Ovary (tissue), 9 donors: ENCODE measurements around the gene TCF7. TPM values are rescaled to one million over a fixed set of nuclear protein-coding genes. Genes with fewer than 3 reads are reported as not detected.

Source experiments
- DNase-seq, 5 donors: peaks; one replicate each; pipeline ENCODE4 v3.0.0-alpha.2; 2019 to 2020
- H3K27ac ChIP-seq, 2 donors: fragments of 200-600 bp; one replicate each; pipeline versions ENCODE4 v1.5.1 to v1.8.0; 2019 to 2022
- H3K27me3 ChIP-seq: fragments of 200-600 bp; one replicate; pipeline ENCODE4 v1.8.0; 2022
- H3K36me3 ChIP-seq: fragments of 200-600 bp; sonication (generic); one replicate; pipeline ENCODE4 v1.5.1; 2019
- H3K4me1 ChIP-seq: one replicate; pipeline ENCODE4 v1.8.1; 2013; ENCODE audit warnings: mild to moderate bottlenecking, moderate library complexity; ENCODE audit not compliant: insufficient read depth
- H3K4me3 ChIP-seq: fragments of 200-600 bp; sonication (generic); one replicate; pipeline ENCODE4 v1.5.1; 2017
- H3K9me3 ChIP-seq, 2 donors: fragments of 200-600 bp in 1 of 2; sonication (generic) in 1 of 2; one replicate each; pipeline versions ENCODE4 v1.5.1 to v1.8.1; 2013 to 2019; ENCODE audit warnings: mild to moderate bottlenecking in 1 of 2, moderate library complexity in 1 of 2
- EP300 ChIP-seq: sonication (generic); formaldehyde crosslinking; IDR thresholded peaks from one replicate; pipeline ENCODE4 v1.6.1; 2017; ENCODE audit warnings: antibody characterized with exemption
- POLR2A ChIP-seq: fragments of 450-650 bp; IDR thresholded peaks from one replicate; pipeline ENCODE4 v1.6.1; 2017; ENCODE audit warnings: antibody characterized with exemption, mild to moderate bottlenecking, moderate library complexity
- WGBS, 3 donors: extraction: QIAGEN DNeasy Blood & Tissue Kit in 1 of 3; methylation state at CpG; one replicate each; pipeline versions ENCODE4 v1.1.5 to v1.1.7; 2013 to 2017; 5-methylcytosine and 5-hydroxymethylcytosine counted together
- intact Hi-C, 4 donors: fragments of 100-400 bp; cut with DNase I; formaldehyde crosslinking; loops; one replicate each; pipeline versions ENCODE4 v1.11.0 to v1.15.1; 2022 to 2023
- polyA plus RNA-seq, 2 donors: library from polyadenylated mRNA; stranded (reverse); fragments of 200-250 nt in 1 of 2; fragments of 350-450 nt in 1 of 2; fragmentation: Illumina TruSeq in 1 of 2; extraction: RNeasy Lipid Tissue Mini Kit (QIAGEN cat#74804) in 1 of 2; gene quantifications; one replicate each; pipeline ENCODE4 v1.2.3, GENCODE V29; 2013 to 2014
- total RNA-seq, 7 donors: library from RNA; depleted of rRNA in 2 of 7; stranded (reverse); fragments of >200 nt in 2 of 7; fragmentation: NEBNext Ultra II Directional in 3 of 7; extraction: Animal tissue kit (Norgen Biotek cat#: 25700) in 3 of 7; gene quantifications; one replicate each; pipeline versions ENCODE4 v1.1.0 to v1.2.4, GENCODE V29; 2016 to 2023
- TF ChIP-seq, protein P1 (sequence below), 3 donors: fragments of 450-650 bp in 2 of 3; fragments of 200-600 bp in 1 of 3; IDR thresholded peaks; one replicate each; pipeline versions ENCODE4 v1.5.1 to v1.8.0; 2016 to 2022; ENCODE audit warnings: antibody characterized with exemption in 3 of 3, mild to moderate bottlenecking in 1 of 3
- donor health status: DM: no; HTN: no; CAD: no; lungs with moderate emphysema.
- donor health status: DM: no; HTN: no; CAD: no.
- donor health status: Bipolar disorder and iron deficiency.
- donor health status: DM: yes; HTN: yes; CAD: no.
- donor health status: DM: no; HTN: no; CAD: no.
- donor health status: DM: yes; HTN: yes; CAD: no.

TCF7 gene
- total and polyA plus RNA-seq, 9 donors: 1.7 to 15.2 (median 4.0) TPM

DNA sequence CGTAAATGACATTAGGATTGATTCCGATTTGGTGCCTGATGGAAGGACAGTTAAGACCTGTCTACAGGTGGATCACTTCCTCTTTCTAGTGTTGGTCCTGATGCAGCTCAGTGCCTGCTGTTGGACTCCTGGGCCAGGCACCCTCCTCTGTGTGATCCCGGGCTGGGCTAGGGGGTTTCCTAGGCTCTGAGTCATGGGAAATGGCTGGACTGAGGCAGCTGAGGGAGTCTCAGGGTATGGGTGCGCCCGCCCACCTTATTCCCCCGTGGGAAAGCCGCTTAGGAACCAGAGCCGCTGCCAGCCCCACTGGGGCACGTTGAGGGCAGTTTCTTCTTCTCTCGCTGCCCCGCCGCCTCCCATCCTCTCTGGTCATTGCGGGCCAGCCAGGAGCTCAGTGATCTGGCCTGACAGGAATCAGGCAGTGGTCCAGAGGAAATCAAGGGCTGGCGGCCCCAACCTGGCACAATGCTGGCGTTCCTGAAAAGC lies 12.9 kb downstream of the TCF7 start:
- no peaks in the 10 kb centered on the region for H3K27me3 ChIP-seq
- no peak overlapping the region for H3K27ac ChIP-seq
- WGBS, 3 donors: 68 to 77% (median 71%) methylated on average over 15 of the region's 15 CpGs
- H3K4me1 ChIP-seq: peaks cover 15% of the 10 kb centered on the region
- DNase-seq: peak in 1 of 5 donors; percentile 21
- no peak overlapping the region for H3K4me3 ChIP-seq
- no peaks in the 10 kb centered on the region for H3K9me3 ChIP-seq
- intact Hi-C loops: no loop called here
- TF ChIP-seq, protein P1, sequence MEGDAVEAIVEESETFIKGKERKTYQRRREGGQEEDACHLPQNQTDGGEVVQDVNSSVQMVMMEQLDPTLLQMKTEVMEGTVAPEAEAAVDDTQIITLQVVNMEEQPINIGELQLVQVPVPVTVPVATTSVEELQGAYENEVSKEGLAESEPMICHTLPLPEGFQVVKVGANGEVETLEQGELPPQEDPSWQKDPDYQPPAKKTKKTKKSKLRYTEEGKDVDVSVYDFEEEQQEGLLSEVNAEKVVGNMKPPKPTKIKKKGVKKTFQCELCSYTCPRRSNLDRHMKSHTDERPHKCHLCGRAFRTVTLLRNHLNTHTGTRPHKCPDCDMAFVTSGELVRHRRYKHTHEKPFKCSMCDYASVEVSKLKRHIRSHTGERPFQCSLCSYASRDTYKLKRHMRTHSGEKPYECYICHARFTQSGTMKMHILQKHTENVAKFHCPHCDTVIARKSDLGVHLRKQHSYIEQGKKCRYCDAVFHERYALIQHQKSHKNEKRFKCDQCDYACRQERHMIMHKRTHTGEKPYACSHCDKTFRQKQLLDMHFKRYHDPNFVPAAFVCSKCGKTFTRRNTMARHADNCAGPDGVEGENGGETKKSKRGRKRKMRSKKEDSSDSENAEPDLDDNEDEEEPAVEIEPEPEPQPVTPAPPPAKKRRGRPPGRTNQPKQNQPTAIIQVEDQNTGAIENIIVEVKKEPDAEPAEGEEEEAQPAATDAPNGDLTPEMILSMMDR (IDR thresholded peaks at IDR 0.05): no peak
- TF ChIP-seq POLR2A: no peak
- no peak for TF ChIP-seq EP300
- H3K36me3 ChIP-seq: no peaks in the 10 kb centered on the region

DNA sequence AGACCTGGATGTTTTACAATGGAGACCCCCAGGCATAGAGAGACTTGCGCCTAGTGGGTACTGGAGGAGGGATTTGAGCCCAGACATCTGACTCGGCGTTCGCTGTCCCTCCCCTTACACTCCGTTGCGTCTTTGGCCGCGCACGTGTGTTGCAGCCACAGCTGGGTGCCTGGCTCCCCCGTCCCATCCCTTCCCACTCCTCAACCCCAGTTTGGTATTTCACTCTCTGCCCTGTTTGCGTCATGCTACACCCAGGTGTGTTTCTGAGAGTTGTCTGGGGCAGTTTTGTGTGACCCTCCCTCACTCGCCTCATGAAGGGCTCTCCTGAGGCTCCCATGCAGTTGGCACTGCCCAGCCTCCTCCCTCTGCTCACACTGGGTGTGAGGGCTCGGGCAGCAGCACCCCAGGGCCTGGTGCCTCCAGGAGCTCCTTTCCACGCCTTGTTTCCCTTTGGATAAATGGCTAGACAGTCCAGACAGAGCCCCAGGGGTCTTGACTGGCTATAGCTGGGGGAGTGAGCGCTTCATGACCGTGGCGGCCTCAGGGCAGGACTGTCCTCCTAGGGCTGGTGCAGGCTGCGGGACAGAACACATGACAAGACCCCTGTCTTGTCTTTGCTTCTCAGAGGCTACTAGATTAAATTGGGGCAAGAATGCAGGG lies 13.6 kb downstream of the TCF7 start:
- H3K4me1 ChIP-seq: peaks cover 15% of the 10 kb centered on the region
- H3K4me3 ChIP-seq: no peak overlapping the region
- intact Hi-C loops: no loop called here
- H3K36me3 ChIP-seq: no peaks in the 10 kb centered on the region
- TF ChIP-seq POLR2A: no peak
- no peak for TF ChIP-seq EP300
- TF ChIP-seq, protein P1 (IDR thresholded peaks at IDR 0.05): no peak
- no peaks in the 10 kb centered on the region for H3K27me3 ChIP-seq
- no peaks in the 10 kb centered on the region for H3K9me3 ChIP-seq
- WGBS, 3 donors: 84 to 88% (median 85%) methylated on average over 18 of the region's 18 CpGs
- DNase-seq: peak in 1 of 5 donors; percentile 11
- no peak overlapping the region for H3K27ac ChIP-seq

DNA sequence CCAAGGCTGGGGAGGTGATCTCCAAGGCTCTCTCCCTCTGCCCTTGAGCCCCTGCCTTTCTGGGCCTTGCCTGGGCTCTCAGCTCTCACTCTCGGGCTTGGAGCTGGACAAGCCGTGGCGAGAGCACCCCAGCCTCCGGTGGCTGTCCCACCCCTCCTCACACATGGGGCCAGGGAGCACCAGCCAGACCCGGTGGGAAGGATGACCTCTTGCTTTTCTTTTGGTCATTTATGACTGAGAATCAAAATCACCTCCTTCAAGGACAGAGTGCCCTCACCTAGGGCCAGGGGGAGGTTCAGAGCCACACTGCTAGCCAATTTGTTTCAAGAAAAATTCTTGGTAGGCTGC lies 14.1 kb downstream of the TCF7 start:
- Histone ChIP-seq H3K36me3 (no peaks in the 10 kb centered on the region), H3K27me3 (no peaks in the 10 kb centered on the region), H3K4me3 (no peak overlapping the region), H3K4me1 (peaks cover 15% of the 10 kb centered on the region), H3K27ac (no peak overlapping the region), H3K9me3 (no peaks in the 10 kb centered on the region)
- peak in 1 of 5 donors; percentile 10 for DNase-seq
- intact Hi-C loops: no loop called here
- no peak for TF ChIP-seq POLR2A
- no peak for TF ChIP-seq EP300
- TF ChIP-seq, protein P1 (IDR thresholded peaks at IDR 0.05): no peak
- 74 to 78% (median 77%) methylated on average over 5 of the region's 5 CpGs for WGBS, 3 donors

DNA sequence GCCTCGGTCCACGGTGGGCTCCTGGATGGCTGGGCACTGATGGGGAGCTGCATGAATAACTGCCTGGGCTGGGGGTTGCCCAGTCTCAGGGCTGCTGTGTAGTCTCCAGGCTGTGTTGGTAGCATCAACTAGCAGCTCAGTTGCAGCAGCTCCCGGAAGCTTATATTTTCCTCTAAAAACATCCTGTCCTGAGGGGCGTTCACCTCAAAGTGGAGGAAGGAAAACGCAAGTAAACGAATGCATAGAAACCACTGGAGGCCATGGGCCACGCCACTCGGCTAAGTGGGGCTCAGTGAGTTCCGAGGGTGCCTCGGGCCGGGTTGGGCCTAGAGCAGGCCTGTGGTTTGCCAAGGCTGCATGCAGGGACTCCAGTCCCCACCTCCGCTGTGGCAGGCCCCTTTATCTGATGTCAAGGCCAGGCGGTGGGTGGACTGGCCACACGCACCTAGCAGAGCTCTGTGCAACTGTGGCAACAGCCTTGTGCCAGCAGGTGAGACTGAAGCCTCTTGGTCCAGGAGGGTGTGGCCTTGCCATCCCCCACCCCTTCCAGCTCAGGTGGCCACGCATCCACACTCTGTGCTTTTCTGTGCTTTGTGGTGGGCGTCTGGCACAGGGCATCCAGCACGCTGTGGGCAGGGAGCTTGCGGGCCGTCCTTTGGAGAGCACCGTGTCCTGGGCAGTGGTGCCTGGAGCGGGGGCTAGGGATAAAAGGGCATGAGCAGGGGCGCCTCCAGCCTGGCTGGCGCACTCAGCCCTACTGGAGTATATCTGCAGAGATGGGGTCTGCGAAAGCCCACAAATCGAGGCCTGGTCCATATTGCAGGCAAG lies 15.1 kb downstream of the TCF7 start:
- intact Hi-C loops: no loop called here
- Histone ChIP-seq H3K27ac (no peak overlapping the region), H3K4me1 (peaks cover 14% of the 10 kb centered on the region), H3K27me3 (no peaks in the 10 kb centered on the region), H3K36me3 (no peaks in the 10 kb centered on the region), H3K4me3 (no peak overlapping the region), H3K9me3 (no peaks in the 10 kb centered on the region)
- TF ChIP-seq POLR2A: no peak
- TF ChIP-seq, protein P1 (IDR thresholded peaks at IDR 0.05): no peak
- TF ChIP-seq EP300: no peak
- WGBS, 3 donors: 74 to 87% (median 79%) methylated on average over 25 of the region's 25 CpGs
- DNase-seq: peak in 1 of 5 donors; percentile 15
